ENCODE results near the gene ZNF267.
"Not testable (repeated sequence)": the region's sequence is repeated elsewhere in the genome, so short reads cannot be mapped to it uniquely, and the experiment has no call there.

ZNF267 gene

GRCh38 chr16:31873556-31874365 is at the start of gene ZNF267:
Gene ZNF267, plus strand, starts transcription at chr16:31873807. Its CDS starts 160 bp downstream, at chr16:31873967.
- peak; percentile 93 for DNase-seq (ENCODE audit: low spot score)

GRCh38 chr16:31833047-31833446 is 40.6 kb upstream of the ZNF267 start:
- DNase-seq (ENCODE audit: low spot score), result no peak

GRCh38 chr16:31836396-31836795 is 37.2 kb upstream of the ZNF267 start:
- not testable (repeated sequence) for DNase-seq (ENCODE audit: low spot score)

- no peak for DNase-seq (ENCODE audit: low spot score)
Observed at GRCh38 chr16:31842864-31843263, 30.7 kb upstream of the ZNF267 start.

GRCh38 chr16:31848572-31848971 is 25.0 kb upstream of the ZNF267 start:
- not testable (repeated sequence) for DNase-seq (ENCODE audit: low spot score)

GRCh38 chr16:31853291-31853690 is 20.3 kb upstream of the ZNF267 start:
- DNase-seq (ENCODE audit: low spot score), result no peak

GRCh38 chr16:31860508-31860907 is 13.1 kb upstream of the ZNF267 start:
- no peak for DNase-seq (ENCODE audit: low spot score)

- no peak for DNase-seq (ENCODE audit: low spot score)
Observed at GRCh38 chr16:31861455-31861854, 12.2 kb upstream of the ZNF267 start.

- DNase-seq (ENCODE audit: low spot score), result no peak
Observed at GRCh38 chr16:31862761-31863160, 10.8 kb upstream of the ZNF267 start.

- DNase-seq (ENCODE audit: low spot score), result no peak
Observed at GRCh38 chr16:31868164-31868563, 5.4 kb upstream of the ZNF267 start.

- DNase-seq (ENCODE audit: low spot score), result peak; percentile 87
Observed at GRCh38 chr16:31868691-31869167, 4.9 kb upstream of the ZNF267 start.

- peak; percentile 99 for DNase-seq (ENCODE audit: low spot score)
Observed at GRCh38 chr16:31869511-31870201, 4.0 kb upstream of the ZNF267 start.

- no peak for DNase-seq (ENCODE audit: low spot score)
Observed at GRCh38 chr16:31870809-31871208, 2.8 kb upstream of the ZNF267 start.

GRCh38 chr16:31871510-31871909 is 2.1 kb upstream of the ZNF267 start:
- no peak for DNase-seq (ENCODE audit: low spot score)

GRCh38 chr16:31872201-31872600 is 1.4 kb upstream of the ZNF267 start:
- DNase-seq (ENCODE audit: low spot score), result no peak

GRCh38 chr16:31874366-31875111 is 932 bp downstream of the ZNF267 start:
- peak; percentile 78 for DNase-seq (ENCODE audit: low spot score)

- DNase-seq (ENCODE audit: low spot score), result peak; percentile 78
Observed at GRCh38 chr16:31875112-31875803, 1.7 kb downstream of the ZNF267 start.

- DNase-seq (ENCODE audit: low spot score), result peak; percentile 15
Observed at GRCh38 chr16:31875928-31876547, 2.4 kb downstream of the ZNF267 start.

GRCh38 chr16:31876951-31877828 is 3.6 kb downstream of the ZNF267 start:
- peak; percentile 92 for DNase-seq (ENCODE audit: low spot score)

- no peak for DNase-seq (ENCODE audit: low spot score)
Observed at GRCh38 chr16:31877876-31878642, 4.5 kb downstream of the ZNF267 start.

Data from RKO (cell line).